ENCODE data around the gene MRPL36.

DNA sequence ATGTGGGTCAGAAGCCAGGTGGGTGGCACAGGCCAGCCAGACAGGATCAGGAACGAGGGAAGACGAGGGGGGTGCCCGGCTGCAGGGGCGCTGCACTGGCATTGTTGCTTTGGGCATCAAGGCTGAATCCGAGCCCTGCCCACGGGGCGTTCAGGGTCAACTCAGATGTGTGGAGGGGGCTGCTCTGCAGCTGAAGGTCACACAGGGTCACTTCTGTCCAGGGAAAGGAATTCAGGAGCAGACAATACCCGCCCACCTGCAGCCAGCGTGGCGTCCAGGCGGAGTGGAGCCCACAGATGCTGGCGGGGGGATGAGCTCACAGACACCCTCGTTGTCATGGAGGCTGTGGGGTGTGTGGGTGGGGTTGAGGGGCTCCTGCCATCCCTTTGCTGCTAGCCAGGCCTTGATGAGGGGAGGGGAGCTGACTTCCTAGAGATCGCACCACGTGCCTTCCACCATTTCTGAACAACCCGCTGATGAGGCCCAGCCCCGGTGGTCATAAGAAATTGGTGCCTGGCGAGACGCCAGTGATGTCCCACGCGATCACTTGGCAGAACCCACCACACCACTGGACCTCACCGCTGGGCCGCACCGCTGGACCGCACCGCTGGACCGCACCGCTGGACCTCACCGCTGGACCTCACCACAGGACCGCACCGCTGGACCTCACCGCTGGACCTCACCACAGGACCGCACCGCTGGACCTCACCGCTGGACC, 31.2 kb downstream of the MRPL36 start:
- TF ChIP-seq GTF2I (CRISPR knock-in tag; conservative IDR thresholded peaks at IDR 0.05) (no peak), ATF1 (CRISPR knock-in tag; IDR thresholded peaks at IDR 0.05) (no peak), IRF2 (CRISPR knock-in tag; IDR thresholded peaks at IDR 0.05; ENCODE audit: borderline replicate concordance, low read depth) (no peak), NR1H2 (CRISPR knock-in tag; IDR thresholded peaks at IDR 0.05) (no peak), ETV6 (CRISPR knock-in tag; IDR thresholded peaks at IDR 0.05) (no peak), CREB1 (CRISPR knock-in tag; IDR thresholded peaks at IDR 0.05) (no peak), TP53 (CRISPR knock-in tag; IDR thresholded peaks at IDR 0.05) (no peak)
- TF ChIP-seq, protein P1, sequence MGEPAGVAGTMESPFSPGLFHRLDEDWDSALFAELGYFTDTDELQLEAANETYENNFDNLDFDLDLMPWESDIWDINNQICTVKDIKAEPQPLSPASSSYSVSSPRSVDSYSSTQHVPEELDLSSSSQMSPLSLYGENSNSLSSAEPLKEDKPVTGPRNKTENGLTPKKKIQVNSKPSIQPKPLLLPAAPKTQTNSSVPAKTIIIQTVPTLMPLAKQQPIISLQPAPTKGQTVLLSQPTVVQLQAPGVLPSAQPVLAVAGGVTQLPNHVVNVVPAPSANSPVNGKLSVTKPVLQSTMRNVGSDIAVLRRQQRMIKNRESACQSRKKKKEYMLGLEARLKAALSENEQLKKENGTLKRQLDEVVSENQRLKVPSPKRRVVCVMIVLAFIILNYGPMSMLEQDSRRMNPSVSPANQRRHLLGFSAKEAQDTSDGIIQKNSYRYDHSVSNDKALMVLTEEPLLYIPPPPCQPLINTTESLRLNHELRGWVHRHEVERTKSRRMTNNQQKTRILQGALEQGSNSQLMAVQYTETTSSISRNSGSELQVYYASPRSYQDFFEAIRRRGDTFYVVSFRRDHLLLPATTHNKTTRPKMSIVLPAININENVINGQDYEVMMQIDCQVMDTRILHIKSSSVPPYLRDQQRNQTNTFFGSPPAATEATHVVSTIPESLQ (CRISPR knock-in tag; IDR thresholded peaks at IDR 0.05): no peak
- TF ChIP-seq, protein P2, sequence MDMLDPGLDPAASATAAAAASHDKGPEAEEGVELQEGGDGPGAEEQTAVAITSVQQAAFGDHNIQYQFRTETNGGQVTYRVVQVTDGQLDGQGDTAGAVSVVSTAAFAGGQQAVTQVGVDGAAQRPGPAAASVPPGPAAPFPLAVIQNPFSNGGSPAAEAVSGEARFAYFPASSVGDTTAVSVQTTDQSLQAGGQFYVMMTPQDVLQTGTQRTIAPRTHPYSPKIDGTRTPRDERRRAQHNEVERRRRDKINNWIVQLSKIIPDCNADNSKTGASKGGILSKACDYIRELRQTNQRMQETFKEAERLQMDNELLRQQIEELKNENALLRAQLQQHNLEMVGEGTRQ (CRISPR knock-in tag; IDR thresholded peaks at IDR 0.05): no peak
- TF ChIP-seq, protein P3, sequence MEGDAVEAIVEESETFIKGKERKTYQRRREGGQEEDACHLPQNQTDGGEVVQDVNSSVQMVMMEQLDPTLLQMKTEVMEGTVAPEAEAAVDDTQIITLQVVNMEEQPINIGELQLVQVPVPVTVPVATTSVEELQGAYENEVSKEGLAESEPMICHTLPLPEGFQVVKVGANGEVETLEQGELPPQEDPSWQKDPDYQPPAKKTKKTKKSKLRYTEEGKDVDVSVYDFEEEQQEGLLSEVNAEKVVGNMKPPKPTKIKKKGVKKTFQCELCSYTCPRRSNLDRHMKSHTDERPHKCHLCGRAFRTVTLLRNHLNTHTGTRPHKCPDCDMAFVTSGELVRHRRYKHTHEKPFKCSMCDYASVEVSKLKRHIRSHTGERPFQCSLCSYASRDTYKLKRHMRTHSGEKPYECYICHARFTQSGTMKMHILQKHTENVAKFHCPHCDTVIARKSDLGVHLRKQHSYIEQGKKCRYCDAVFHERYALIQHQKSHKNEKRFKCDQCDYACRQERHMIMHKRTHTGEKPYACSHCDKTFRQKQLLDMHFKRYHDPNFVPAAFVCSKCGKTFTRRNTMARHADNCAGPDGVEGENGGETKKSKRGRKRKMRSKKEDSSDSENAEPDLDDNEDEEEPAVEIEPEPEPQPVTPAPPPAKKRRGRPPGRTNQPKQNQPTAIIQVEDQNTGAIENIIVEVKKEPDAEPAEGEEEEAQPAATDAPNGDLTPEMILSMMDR (IDR thresholded peaks at IDR 0.05): no peak
- TF ChIP-seq, protein P4, sequence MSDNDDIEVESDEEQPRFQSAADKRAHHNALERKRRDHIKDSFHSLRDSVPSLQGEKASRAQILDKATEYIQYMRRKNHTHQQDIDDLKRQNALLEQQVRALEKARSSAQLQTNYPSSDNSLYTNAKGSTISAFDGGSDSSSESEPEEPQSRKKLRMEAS (CRISPR knock-in tag; IDR thresholded peaks at IDR 0.05): no peak
- TF ChIP-seq, protein P5, sequence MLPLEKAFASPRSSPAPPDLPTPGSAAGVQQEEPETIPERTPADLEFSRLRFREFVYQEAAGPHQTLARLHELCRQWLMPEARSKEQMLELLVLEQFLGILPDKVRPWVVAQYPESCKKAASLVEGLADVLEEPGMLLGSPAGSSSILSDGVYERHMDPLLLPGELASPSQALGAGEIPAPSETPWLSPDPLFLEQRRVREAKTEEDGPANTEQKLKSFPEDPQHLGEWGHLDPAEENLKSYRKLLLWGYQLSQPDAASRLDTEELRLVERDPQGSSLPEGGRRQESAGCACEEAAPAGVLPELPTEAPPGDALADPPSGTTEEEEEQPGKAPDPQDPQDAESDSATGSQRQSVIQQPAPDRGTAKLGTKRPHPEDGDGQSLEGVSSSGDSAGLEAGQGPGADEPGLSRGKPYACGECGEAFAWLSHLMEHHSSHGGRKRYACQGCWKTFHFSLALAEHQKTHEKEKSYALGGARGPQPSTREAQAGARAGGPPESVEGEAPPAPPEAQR (CRISPR knock-in tag; IDR thresholded peaks at IDR 0.05): no peak
- TF ChIP-seq, protein P6, sequence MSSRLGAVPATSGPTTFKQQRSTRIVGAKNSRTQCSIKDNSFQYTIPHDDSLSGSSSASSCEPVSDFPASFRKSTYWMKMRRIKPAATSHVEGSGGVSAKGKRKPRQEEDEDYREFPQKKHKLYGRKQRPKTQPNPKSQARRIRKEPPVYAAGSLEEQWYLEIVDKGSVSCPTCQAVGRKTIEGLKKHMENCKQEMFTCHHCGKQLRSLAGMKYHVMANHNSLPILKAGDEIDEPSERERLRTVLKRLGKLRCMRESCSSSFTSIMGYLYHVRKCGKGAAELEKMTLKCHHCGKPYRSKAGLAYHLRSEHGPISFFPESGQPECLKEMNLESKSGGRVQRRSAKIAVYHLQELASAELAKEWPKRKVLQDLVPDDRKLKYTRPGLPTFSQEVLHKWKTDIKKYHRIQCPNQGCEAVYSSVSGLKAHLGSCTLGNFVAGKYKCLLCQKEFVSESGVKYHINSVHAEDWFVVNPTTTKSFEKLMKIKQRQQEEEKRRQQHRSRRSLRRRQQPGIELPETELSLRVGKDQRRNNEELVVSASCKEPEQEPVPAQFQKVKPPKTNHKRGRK (CRISPR knock-in tag; IDR thresholded peaks at IDR 0.05; ENCODE audit: borderline replicate concordance): no peak
